Duodenal mucosa (tissue), 2 donors: Measurements from ENCODE around the gene ZCCHC3.
A peak's percentile ranks its signal among the peaks of the same experiment; 100 is the strongest.

Experiments
- H3K27ac ChIP-seq: one replicate; pipeline ENCODE4 v1.7.0; 2013; ENCODE audit warnings: low read depth, low read length
- H3K27me3 ChIP-seq, 2 donors: one replicate each; pipeline ENCODE4 v1.7.0; 2013; ENCODE audit warnings: low read length in 2 of 2, control low read depth in 1 of 2; ENCODE audit not compliant: insufficient read depth in 2 of 2, control insufficient read depth in 1 of 2
- H3K36me3 ChIP-seq, 2 donors: one replicate each; pipeline ENCODE4 v1.7.0; 2013; ENCODE audit warnings: low read length in 2 of 2, control low read depth in 1 of 2; ENCODE audit not compliant: insufficient read depth in 2 of 2, control insufficient read depth in 1 of 2
- H3K4me1 ChIP-seq, 2 donors: one replicate each; pipeline ENCODE4 v1.7.0; 2013; ENCODE audit warnings: low read length in 2 of 2, control low read depth in 1 of 2; ENCODE audit not compliant: insufficient read depth in 2 of 2, control insufficient read depth in 1 of 2
- H3K4me3 ChIP-seq, 2 donors: one replicate each; pipeline ENCODE4 v1.7.0; 2013; ENCODE audit warnings: low read length in 2 of 2, low read depth in 1 of 2
- H3K9ac ChIP-seq, 2 donors: one replicate each; pipeline ENCODE4 v1.7.0; 2013; ENCODE audit warnings: low read length in 2 of 2, low read depth in 1 of 2
- H3K9me3 ChIP-seq, 2 donors: one replicate each; pipeline ENCODE4 v1.7.0; 2013; ENCODE audit warnings: low read length in 2 of 2, control low read depth in 1 of 2; ENCODE audit not compliant: control insufficient read depth in 1 of 2

The ZCCHC3 gene

GRCh38 chr20:298776-299391, 1.5 kb downstream of the ZCCHC3 start:
- Histone ChIP-seq H3K9me3 (no peaks in the 10 kb centered on the region), H3K4me1 (peaks cover 24 to 26% of the 10 kb centered on the region in 2 donors), H3K27me3 (no peaks in the 10 kb centered on the region), H3K27ac (no peak overlapping the region), H3K4me3 (peak overlapping the region; percentile 98 to 99), H3K9ac (peak overlapping the region; percentile 92 to 97), H3K36me3 (peaks cover 0 to 10% of the 10 kb centered on the region in 2 donors)

DNA sequence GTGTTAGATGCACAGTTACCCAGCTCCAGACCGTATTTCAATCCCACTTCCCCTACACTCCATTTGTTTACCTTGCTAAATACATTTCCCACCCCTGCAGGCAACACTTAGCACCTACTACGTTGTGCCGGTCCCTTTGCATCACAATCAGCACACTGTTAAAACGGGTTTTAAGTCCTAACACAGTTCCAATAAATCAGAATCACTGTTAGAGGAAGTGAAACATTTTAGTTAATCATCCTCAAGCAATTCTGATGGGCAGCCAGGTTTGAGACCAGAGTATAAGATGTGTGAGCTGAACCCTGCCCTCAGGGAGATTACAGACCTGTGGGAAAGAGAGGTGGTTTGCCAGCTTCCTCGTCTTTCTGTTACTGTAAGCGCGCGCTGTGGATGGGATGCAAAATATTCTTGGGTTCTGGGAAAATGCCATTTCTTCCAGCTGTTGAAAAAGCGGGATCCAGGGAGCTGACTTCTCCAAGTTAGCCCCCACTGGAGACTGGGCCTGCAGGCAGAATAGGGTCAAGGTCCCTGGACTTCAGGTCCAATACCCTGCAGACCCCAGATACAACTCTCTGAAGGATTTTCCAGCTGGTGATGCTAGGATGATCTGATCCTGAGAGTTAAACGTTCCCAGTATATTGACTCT, 3.1 kb downstream of the ZCCHC3 start:
- H3K27me3 ChIP-seq: no peaks in the 10 kb centered on the region
- H3K9me3 ChIP-seq: no peaks in the 10 kb centered on the region
- H3K36me3 ChIP-seq: peaks cover 0 to 10% of the 10 kb centered on the region in 2 donors
- peaks cover 24 to 26% of the 10 kb centered on the region in 2 donors for H3K4me1 ChIP-seq
- H3K9ac ChIP-seq: no peak overlapping the region
- no peak overlapping the region for H3K27ac ChIP-seq
- H3K4me3 ChIP-seq: peak overlapping the region in 1 of 2 donors; percentile 99

DNA sequence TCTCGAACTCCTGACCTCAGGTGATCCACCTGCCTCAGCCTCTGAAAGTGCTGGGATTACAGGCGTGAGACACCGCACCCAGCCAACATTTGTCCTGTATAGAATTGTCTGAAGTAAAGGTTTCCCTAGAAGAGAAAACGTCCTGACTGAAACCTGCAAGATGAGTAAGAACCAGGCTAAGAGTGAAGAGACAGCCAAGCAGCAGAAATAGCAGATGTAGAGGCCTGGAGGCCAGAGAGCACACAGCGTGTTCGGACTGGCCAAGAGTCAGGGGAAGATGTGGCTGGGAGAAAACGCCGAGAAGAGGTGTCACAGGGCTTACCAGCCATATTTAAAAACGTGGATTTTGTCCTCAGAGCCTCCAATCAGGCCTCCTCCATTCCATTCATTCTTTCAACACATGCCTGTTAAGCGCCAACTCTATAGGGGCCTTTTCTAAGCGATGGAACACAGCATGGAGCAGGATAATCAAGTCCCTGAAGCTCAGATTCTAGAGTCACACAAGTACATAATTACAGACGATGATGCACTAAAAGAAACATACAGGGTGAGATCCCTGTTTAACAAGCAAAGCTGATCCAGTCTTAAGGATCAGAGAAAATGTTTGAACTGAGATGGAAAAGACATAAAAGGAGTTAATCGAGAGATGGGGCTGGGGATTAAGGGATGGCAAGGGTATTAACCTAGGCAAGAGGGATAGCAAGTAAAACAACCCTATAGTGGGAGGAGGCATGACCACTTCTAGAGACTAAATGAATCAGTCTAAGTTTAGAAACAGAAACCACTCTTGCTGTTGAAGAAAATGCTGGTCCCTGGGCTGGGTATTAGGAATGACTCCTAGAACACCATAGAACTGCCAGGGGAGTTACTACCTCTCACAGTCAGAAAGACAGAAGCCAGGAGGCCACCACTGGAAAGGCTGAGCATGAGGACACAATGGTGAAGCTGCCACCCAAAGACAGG, 4.8 kb downstream of the ZCCHC3 start:
- H3K27ac ChIP-seq: no peak overlapping the region
- H3K4me3 ChIP-seq: no peak overlapping the region
- H3K4me1 ChIP-seq: peaks cover 20 to 24% of the 10 kb centered on the region in 2 donors
- peaks cover 0 to 10% of the 10 kb centered on the region in 2 donors for H3K36me3 ChIP-seq
- H3K9ac ChIP-seq: no peak overlapping the region
- H3K9me3 ChIP-seq: no peaks in the 10 kb centered on the region
- H3K27me3 ChIP-seq: no peaks in the 10 kb centered on the region

DNA sequence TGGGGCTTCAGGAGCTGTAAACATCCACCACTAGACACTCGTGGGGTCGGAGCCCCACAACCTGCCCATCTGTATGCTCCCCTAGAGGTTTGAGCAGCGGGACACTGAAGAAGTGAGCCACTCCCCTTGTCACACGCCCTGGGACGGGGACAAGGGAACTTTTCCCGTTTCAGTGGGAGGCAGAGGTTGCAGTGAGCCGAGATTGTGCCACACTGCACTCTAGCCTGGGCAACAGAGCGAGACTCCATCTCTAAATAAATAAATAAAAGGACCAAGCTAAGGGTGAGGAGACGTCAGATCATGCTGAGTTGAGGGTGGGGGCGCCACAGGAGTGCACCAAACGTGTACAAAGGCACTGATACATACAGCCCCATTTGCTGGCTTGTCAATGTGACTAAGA, 8.4 kb downstream of the ZCCHC3 start:
- Histone ChIP-seq H3K4me3 (no peak overlapping the region), H3K36me3 (no peaks in the 10 kb centered on the region), H3K27me3 (no peaks in the 10 kb centered on the region), H3K9ac (no peak overlapping the region), H3K9me3 (no peaks in the 10 kb centered on the region), H3K4me1 (peaks cover 8 to 16% of the 10 kb centered on the region in 2 donors), H3K27ac (no peak overlapping the region)

DNA sequence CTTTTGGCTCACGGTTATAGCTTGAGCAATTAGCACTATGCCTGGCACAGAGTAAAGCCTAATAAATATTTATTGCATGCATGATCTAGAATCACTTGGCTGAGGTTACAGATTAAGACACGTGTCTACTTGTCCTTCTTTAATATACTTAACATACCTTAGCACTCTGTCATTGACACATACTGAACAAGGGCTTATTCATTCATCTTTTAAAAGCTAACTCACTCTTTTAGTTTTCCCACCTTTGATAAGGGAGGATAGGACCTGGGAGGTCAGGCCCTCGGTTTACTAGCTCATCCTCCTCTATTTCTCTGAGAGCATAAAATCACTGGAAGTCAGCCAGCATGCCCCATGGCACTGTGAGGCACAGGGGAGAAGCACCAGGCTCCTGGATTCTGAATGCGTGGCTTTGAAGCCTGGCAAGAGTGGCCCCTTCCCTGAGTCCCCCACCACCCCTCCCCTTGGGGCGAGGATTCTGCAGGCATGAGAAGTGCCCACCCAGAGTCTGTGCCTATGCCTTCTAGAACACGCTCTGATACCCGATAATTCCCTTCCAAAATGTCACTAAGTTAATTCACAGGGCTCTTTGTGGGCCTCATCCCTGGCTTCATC, 11.2 kb downstream of the ZCCHC3 start:
- H3K27ac ChIP-seq: no peak overlapping the region
- H3K36me3 ChIP-seq: no peaks in the 10 kb centered on the region
- H3K4me1 ChIP-seq: peaks cover 4 to 10% of the 10 kb centered on the region in 2 donors
- no peaks in the 10 kb centered on the region for H3K27me3 ChIP-seq
- no peak overlapping the region for H3K9ac ChIP-seq
- no peak overlapping the region for H3K4me3 ChIP-seq
- H3K9me3 ChIP-seq: no peaks in the 10 kb centered on the region

DNA sequence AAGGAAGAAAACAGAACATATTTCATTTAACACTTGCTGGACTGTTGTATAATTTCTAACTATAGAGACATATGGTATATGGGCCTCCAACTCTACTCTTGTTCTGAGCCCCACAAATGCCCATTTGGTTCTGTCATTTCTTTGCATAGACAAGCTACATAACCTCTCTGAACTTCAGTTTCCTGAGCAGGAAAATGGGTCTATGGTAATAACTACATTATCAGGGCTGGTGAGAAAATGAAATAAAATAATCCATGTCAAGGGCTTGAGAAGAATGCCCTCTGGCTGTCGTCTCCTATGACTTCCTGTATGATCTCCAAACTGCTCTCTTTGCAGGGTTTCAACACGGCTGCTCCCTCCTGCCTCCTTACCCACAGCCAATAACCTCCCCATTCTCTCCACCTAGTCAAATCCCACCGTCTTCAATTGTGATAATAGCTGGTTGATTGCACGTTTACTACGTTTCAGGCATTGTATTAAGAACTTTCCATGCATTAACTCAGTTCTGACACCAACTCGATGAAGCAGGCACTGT, 12.0 kb downstream of the ZCCHC3 start:
- H3K9ac ChIP-seq: peak overlapping the region in 1 of 2 donors; percentile 1

GRCh38 chr20:309841-310644, 12.7 kb downstream of the ZCCHC3 start:
- H3K4me3 ChIP-seq: peak overlapping the region; percentile 43 to 49
- H3K4me1 ChIP-seq: peaks cover 4 to 10% of the 10 kb centered on the region in 2 donors
- H3K27ac ChIP-seq: peak overlapping the region; percentile 65
- H3K36me3 ChIP-seq: no peaks in the 10 kb centered on the region
- H3K9me3 ChIP-seq: no peaks in the 10 kb centered on the region
- H3K9ac ChIP-seq: peak overlapping the region in 1 of 2 donors; percentile 1
- no peaks in the 10 kb centered on the region for H3K27me3 ChIP-seq

More for the DNA sequence above, 12.0 kb downstream of the ZCCHC3 start:
- Histone ChIP-seq H3K27me3 (no peaks in the 10 kb centered on the region), H3K4me3 (peak overlapping the region; percentile 43 to 49), H3K4me1 (peaks cover 4 to 10% of the 10 kb centered on the region in 2 donors), H3K9me3 (no peaks in the 10 kb centered on the region), H3K36me3 (no peaks in the 10 kb centered on the region), H3K27ac (peak overlapping the region; percentile 51)

GRCh38 chr20:310645-311044, 13.3 kb downstream of the ZCCHC3 start:
- Histone ChIP-seq H3K4me3 (peak overlapping the region in 1 of 2 donors; percentile 49), H3K9me3 (no peaks in the 10 kb centered on the region), H3K36me3 (no peaks in the 10 kb centered on the region), H3K27ac (no peak overlapping the region), H3K27me3 (no peaks in the 10 kb centered on the region), H3K9ac (no peak overlapping the region), H3K4me1 (peaks cover 4 to 10% of the 10 kb centered on the region in 2 donors)

DNA sequence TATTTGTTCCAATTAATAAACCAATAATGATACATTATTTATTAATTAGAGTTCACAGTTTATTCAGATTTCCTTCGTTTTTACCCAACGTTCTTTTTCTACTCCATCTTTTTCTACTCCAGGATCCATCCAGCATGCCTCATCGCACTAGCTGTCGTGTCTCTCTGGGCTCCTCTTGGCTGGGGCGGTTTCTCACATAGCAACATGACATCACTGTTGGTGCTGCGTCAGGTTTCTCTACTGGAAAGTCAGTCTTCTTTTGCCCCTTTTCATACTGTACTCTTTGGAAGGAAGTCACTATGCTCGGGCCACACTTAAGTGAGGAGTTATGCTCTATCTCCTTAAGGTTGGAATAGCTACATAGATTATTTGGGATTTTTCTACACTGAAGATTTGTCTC, 14.2 kb downstream of the ZCCHC3 start:
- Histone ChIP-seq H3K4me1 (peaks cover 4 to 10% of the 10 kb centered on the region in 2 donors), H3K27me3 (no peaks in the 10 kb centered on the region), H3K27ac (no peak overlapping the region), H3K9ac (no peak overlapping the region), H3K9me3 (no peaks in the 10 kb centered on the region), H3K36me3 (no peaks in the 10 kb centered on the region), H3K4me3 (no peak overlapping the region)
